H1 (cell line): Measurements from ENCODE around the gene TBC1D32. TPM values are rescaled to one million over a fixed set of nuclear protein-coding genes. Genes with fewer than 3 reads are reported as not detected.
"Not testable (repeated sequence)": the region's sequence is repeated elsewhere in the genome, so short reads cannot be mapped to it uniquely, and the experiment has no call there.

Experiments used
- CTCF ChIA-PET: fragments of 300-600 bp; sonication (Branson Sonifier 250); formaldehyde crosslinking; loops from one replicate; lab custom pipeline; 2021; ENCODE audit not compliant: partially characterized antibody; lab: Charles Lee
- POLR2A ChIA-PET: fragments of 300-600 bp; sonication (Branson Sonifier 250); formaldehyde crosslinking; loops from one replicate; lab custom pipeline; 2021; ENCODE audit warnings: inconsistent platforms; ENCODE audit not compliant: partially characterized antibody; lab: Charles Lee
- DNase-seq, 2 experiments: peaks; one replicate each; pipeline versions ENCODE4 v3.0.0 to v3.0.0-alpha.2; 2010 to 2022; ENCODE audit warnings: low spot score in 2 of 2, low read depth in 1 of 2, mixed read lengths in 1 of 2
- FAIRE-seq: peaks from 2 replicates; lab custom pipeline; 2011; peaks lifted over from hg19 to GRCh38; lab: Jason Lieb, UNC
- H2AFZ ChIP-seq: 2 replicates; pipeline ENCODE4 v1.8.1; 2012; ENCODE audit warnings: low read length, inconsistent platforms
- H2AK5ac ChIP-seq: 2 replicates; pipeline ENCODE4 v1.6.1; 2013; ENCODE audit warnings: low read depth, low read length
- H2BK120ac ChIP-seq: replicated peaks from 2 replicates; pipeline ENCODE3; 2013; ENCODE audit warnings: low read depth, low read length, inconsistent platforms
- H2BK12ac ChIP-seq: 2 replicates; pipeline ENCODE4 v1.6.1; 2013; ENCODE audit warnings: low read depth, low read length
- H2BK15ac ChIP-seq: 2 replicates; pipeline ENCODE4 v1.6.1; 2013; ENCODE audit warnings: low read length
- H2BK20ac ChIP-seq: 2 replicates; pipeline ENCODE4 v1.6.1; 2013; ENCODE audit warnings: low read length
- H2BK5ac ChIP-seq: 2 replicates; pipeline ENCODE4 v1.6.1; 2013; ENCODE audit warnings: low read depth, low read length
- H3K14ac ChIP-seq: 2 replicates; pipeline ENCODE4 v1.6.1; 2013; ENCODE audit warnings: inconsistent platforms; ENCODE audit not compliant: insufficient read length
- H3K18ac ChIP-seq: 2 replicates; pipeline ENCODE4 v1.6.1; 2013; ENCODE audit warnings: low read length; ENCODE audit errors: extremely low read depth
- H3K23ac ChIP-seq: 2 replicates; pipeline ENCODE4 v1.6.1; 2013; ENCODE audit warnings: inconsistent platforms; ENCODE audit not compliant: insufficient read length
- H3K23me2 ChIP-seq: 2 replicates; pipeline ENCODE4 v1.6.1; 2013; ENCODE audit warnings: low read depth, low read length
- H3K27ac ChIP-seq: 2 replicates; pipeline ENCODE4 v1.6.1; 2011; ENCODE audit warnings: low read depth, low read length, inconsistent platforms
- H3K27me3 ChIP-seq, 4 experiments: replicated peaks in 1 of 4; 1 replicate in 1 of 4; 2 replicates in 3 of 4; pipeline versions ENCODE4 v1.6.1 to v1.8.1; 2011 to 2013; ENCODE audit warnings: low read length in 3 of 4, mild to moderate bottlenecking in 3 of 4, inconsistent platforms in 2 of 4, mixed read lengths in 2 of 4, moderate library complexity in 1 of 4; ENCODE audit not compliant: control insufficient read depth in 3 of 4, insufficient read depth in 3 of 4; ENCODE audit errors: extremely low read depth in 1 of 4
- H3K36me3 ChIP-seq, 4 experiments: 2 replicates each; pipeline versions ENCODE4 v1.6.1 to v1.8.1; 2011 to 2013; ENCODE audit warnings: mild to moderate bottlenecking in 4 of 4, low read length in 3 of 4, moderate library complexity in 2 of 4, control low read depth in 1 of 4, inconsistent platforms in 1 of 4; ENCODE audit not compliant: insufficient read depth in 4 of 4, control insufficient read depth in 2 of 4
- H3K4ac ChIP-seq: replicated peaks from 2 replicates; pipeline ENCODE3; 2013; ENCODE audit warnings: low read length, low read depth, mixed read lengths, inconsistent platforms; ENCODE audit not compliant: insufficient read length
- H3K4me1 ChIP-seq, 4 experiments: replicated peaks in 1 of 4; 1 replicate in 1 of 4; 2 replicates in 3 of 4; pipeline versions ENCODE4 v1.6.1 to v1.8.1; 2011 to 2013; ENCODE audit warnings: low read length in 3 of 4, inconsistent platforms in 2 of 4, mixed read lengths in 1 of 4; ENCODE audit not compliant: insufficient read depth in 4 of 4, control insufficient read depth in 3 of 4
- H3K4me2 ChIP-seq, 2 experiments: 2 replicates each; pipeline versions ENCODE4 v1.6.1 to v1.8.1; 2011 to 2013; ENCODE audit warnings: low read depth in 2 of 2, low read length in 2 of 2, control low read depth in 1 of 2, inconsistent platforms in 1 of 2, mild to moderate bottlenecking in 1 of 2; ENCODE audit not compliant: insufficient read depth in 1 of 2
- H3K4me3 ChIP-seq, 4 experiments: fragments of 200-600, 300-600 bp in 1 of 4; sonication (generic), shearing (Covaris generic), sonication (Bioruptor Twin) in 1 of 4; 2 replicates each; pipeline versions ENCODE4 v1.5.1 to v1.8.1; 2011 to 2016; ENCODE audit warnings: low read length in 4 of 4, low read depth in 3 of 4, control low read depth in 2 of 4, inconsistent platforms in 2 of 4, mild to moderate bottlenecking in 2 of 4, mixed read lengths in 1 of 4, moderate library complexity in 1 of 4; ENCODE audit not compliant: insufficient read depth in 2 of 4; ENCODE audit errors: extremely low read depth in 1 of 4
- H3K56ac ChIP-seq: replicated peaks from 2 replicates; pipeline ENCODE3; 2013; ENCODE audit warnings: low read depth, mild to moderate bottlenecking, mixed read lengths, low read length, inconsistent platforms; ENCODE audit not compliant: insufficient read length
- H3K79me1 ChIP-seq: 2 replicates; pipeline ENCODE4 v1.6.1; 2013; ENCODE audit warnings: low read depth, low read length, control low read depth
- H3K79me2 ChIP-seq, 2 experiments: 2 replicates each; pipeline versions ENCODE4 v1.6.1 to v1.8.1; 2012 to 2013; ENCODE audit warnings: low read length in 2 of 2, mild to moderate bottlenecking in 2 of 2, inconsistent platforms in 1 of 2; ENCODE audit not compliant: insufficient read depth in 2 of 2, control insufficient read depth in 1 of 2
- H3K9ac ChIP-seq, 4 experiments: replicated peaks in 1 of 4; 1 replicate in 1 of 4; 2 replicates in 3 of 4; pipeline versions ENCODE4 v1.6.1 to v1.8.1; 2011 to 2013; ENCODE audit warnings: low read depth in 3 of 4, low read length in 3 of 4, control low read depth in 2 of 4, mild to moderate bottlenecking in 2 of 4, moderate library complexity in 2 of 4, inconsistent platforms in 1 of 4; ENCODE audit errors: extremely low read depth in 1 of 4
- H3K9me3 ChIP-seq, 2 experiments: 2 replicates each; pipeline versions ENCODE4 v1.6.1 to v1.8.1; 2012 to 2013; ENCODE audit warnings: mild to moderate bottlenecking in 2 of 2, moderate library complexity in 2 of 2, control low read depth in 1 of 2, inconsistent platforms in 1 of 2, low read depth in 1 of 2, low read length in 1 of 2, mixed read lengths in 1 of 2; ENCODE audit not compliant: insufficient read depth in 2 of 2
- H4K20me1 ChIP-seq, 2 experiments: replicated peaks in 1 of 2; 2 replicates each; pipeline versions ENCODE3 to v1.8.1; 2011 to 2013; ENCODE audit warnings: inconsistent platforms in 2 of 2, low read length in 2 of 2, mild to moderate bottlenecking in 1 of 2; ENCODE audit not compliant: insufficient read depth in 2 of 2, control insufficient read depth in 1 of 2
- H4K5ac ChIP-seq: 2 replicates; pipeline ENCODE4 v1.6.1; 2013; ENCODE audit warnings: low read length, low read depth, mixed read lengths, inconsistent platforms; ENCODE audit not compliant: insufficient read length
- H4K8ac ChIP-seq: 2 replicates; pipeline ENCODE4 v1.8.0; 2013; ENCODE audit warnings: mild to moderate bottlenecking, moderate library complexity, low read length, inconsistent platforms; ENCODE audit not compliant: insufficient read depth; ENCODE audit errors: extremely low read depth
- H4K91ac ChIP-seq: replicated peaks from 2 replicates; pipeline ENCODE3; 2013; ENCODE audit warnings: low read length, mixed read lengths, inconsistent platforms; ENCODE audit not compliant: insufficient read length
- EP300 ChIP-seq, 2 experiments: IDR thresholded peaks; 1 replicate in 1 of 2; 2 replicates in 1 of 2; pipeline ENCODE4 v1.6.1; 2011 to 2012; ENCODE audit warnings: low read depth in 2 of 2, low read length in 2 of 2, mild to moderate bottlenecking in 2 of 2, borderline replicate concordance in 1 of 2, inconsistent platforms in 1 of 2, moderate library complexity in 1 of 2
- NANOG ChIP-seq: IDR thresholded peaks from 2 replicates; pipeline ENCODE4 v1.6.1; 2011; ENCODE audit warnings: low read length, low read depth, mild to moderate bottlenecking, inconsistent platforms; ENCODE audit not compliant: insufficient read depth, poor library complexity, severe bottlenecking
- RAD21 ChIP-seq, 2 experiments: IDR thresholded peaks in 1 of 2; conservative IDR thresholded peaks in 1 of 2; 2 replicates each; pipeline ENCODE4 v1.6.1; 2011; ENCODE audit warnings: low read depth in 2 of 2, low read length in 2 of 2, improper control_type of control experiment in 1 of 2, inconsistent platforms in 1 of 2, mild to moderate bottlenecking in 1 of 2, moderate library complexity in 1 of 2
- SP1 ChIP-seq: IDR thresholded peaks from 2 replicates; pipeline ENCODE4 v1.6.1; 2011; ENCODE audit warnings: low read depth, low read length
- TCF12 ChIP-seq: IDR thresholded peaks from 2 replicates; pipeline ENCODE4 v1.6.1; 2011; ENCODE audit warnings: low read depth, mild to moderate bottlenecking, low read length
- TEAD4 ChIP-seq: IDR thresholded peaks from 2 replicates; pipeline ENCODE4 v1.6.1; 2012; ENCODE audit warnings: low read depth, low read length, inconsistent platforms, mixed read lengths
- WGBS, 2 experiments: shearing (Covaris generic) in 1 of 2; methylation state at CpG; one replicate each; pipeline versions ENCODE4 v1.1.6 to v1.1.7; 2013 to 2015; ENCODE audit warnings: low lambda C conversion rate in 2 of 2, mixed read lengths in 2 of 2, inconsistent platforms in 1 of 2, low coverage in 1 of 2, missing lambda C conversion rate in 1 of 2; ENCODE audit not compliant: insufficient replicate concordance in 2 of 2, insufficient coverage in 1 of 2, insufficient read length in 1 of 2; ENCODE audit errors: extremely low coverage in 1 of 2, missing lambda C conversion rate in 1 of 2; 5-methylcytosine and 5-hydroxymethylcytosine counted together
- polyA plus RNA-seq, 7 experiments: library from polyadenylated mRNA; depleted of rRNA in 3 of 7; stranded (reverse) in 5 of 7; unstranded in 2 of 7; fragments of >200 nt in 5 of 7; fragments of 200-250 nt in 2 of 7; gene quantifications; 1 replicate in 5 of 7; 2 replicates in 1 of 7; 4 replicates in 1 of 7; pipeline versions ENCODE4 v1.2.1 to v1.2.3, GENCODE V29; 2011 to 2013; ENCODE audit warnings: missing spikeins in 2 of 7, mixed read lengths in 2 of 7
- total RNA-seq: library from RNA; stranded (reverse); fragmentation: NEBNext Ultra II Directional; extraction: Animal tissue kit (Norgen Biotek cat#: 25700); gene quantifications from 2 replicates; pipeline ENCODE4 v1.2.1, GENCODE V29; 2021

TBC1D32 gene
- total and polyA plus RNA-seq, 2 of the 8 experiments (the other 6 are each of a cell fraction or from before 2014, with no cell fraction given): 5.3 to 7.1 TPM

DNA sequence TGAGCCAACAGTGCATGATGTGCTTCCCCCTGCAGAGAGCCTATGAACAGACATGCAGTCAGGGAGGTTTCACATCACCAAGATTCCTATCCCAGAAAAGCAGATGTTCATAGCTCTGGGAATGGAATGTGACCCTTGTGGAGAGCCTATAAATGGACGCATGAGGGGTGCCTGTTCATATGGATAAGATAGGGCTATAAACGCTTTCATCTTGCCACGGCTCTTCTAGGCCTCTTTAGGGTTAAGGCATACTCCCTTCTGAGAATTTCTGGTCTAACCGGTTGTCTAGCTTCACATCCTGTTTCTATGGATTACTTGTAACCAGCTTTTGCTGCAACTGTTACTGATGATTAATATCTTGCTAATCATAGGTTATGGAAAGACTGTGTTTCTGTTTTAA, 285.7 kb downstream of the TBC1D32 start:
- H2BK12ac ChIP-seq, FAIRE-seq, H2BK5ac ChIP-seq, H2BK15ac ChIP-seq, H3K79me1 ChIP-seq, DNase-seq, H4K5ac ChIP-seq, H3K14ac ChIP-seq, H4K20me1 ChIP-seq, H3K23ac ChIP-seq, H3K4ac ChIP-seq, H3K27ac ChIP-seq, H3K4me3 ChIP-seq, H2BK20ac ChIP-seq, H3K36me3 ChIP-seq, H3K9ac ChIP-seq, H2BK120ac ChIP-seq, H3K27me3 ChIP-seq, H2AK5ac ChIP-seq, H4K91ac ChIP-seq, H4K8ac ChIP-seq, H3K9me3 ChIP-seq, H3K4me1 ChIP-seq, H3K23me2 ChIP-seq, H3K79me2 ChIP-seq, POLR2A ChIA-PET, H3K56ac ChIP-seq, H2AFZ ChIP-seq, H3K18ac ChIP-seq: not testable (repeated sequence)
- WGBS, 2 experiments: 18% methylated on average over 2 of the region's 4 CpGs; no CpG with 5 or more reads in 1 of the 2 experiments
- TF ChIP-seq TEAD4 (peak; percentile 30; the same call in 1 of the 2 replicates), SP1 (peak; percentile 66), EP300 (IDR thresholded peaks at IDR 0.05; ENCODE audit: borderline replicate concordance in 1 of 2, low read depth in 2 of 2, low read length in 2 of 2) (peak in 1 of 2 experiments; percentile 48; a peak in 1 of 3 replicates), TCF12 (peak; percentile 91), NANOG (peak; percentile 24), RAD21 (IDR thresholded peaks at IDR 0.05 in 1 of 2, conservative IDR thresholded peaks at IDR 0.05 in 1 of 2; ENCODE audit: low read depth in 2 of 2, low read length in 2 of 2) (peak in 1 of 2 experiments; percentile 11; a peak in 1 of 4 replicates)
- CTCF ChIA-PET: interaction anchor here (0.7 kb wide), 1 partner anchor 40 kb away, joined by 3 read pairs; no protein-coding TSS in a partner anchor
- peak overlapping the region in 1 of 2 experiments; percentile 33; a peak in 1 of 4 replicates for H3K4me2 ChIP-seq
